Measurements from ENCODE around the gene BCL2L12. TPM values are rescaled to one million over a fixed set of nuclear protein-coding genes. Genes with fewer than 3 reads are reported as not detected.

Gene BCL2L12
- total RNA-seq, 1 experiment from 2014 or later, result 145 TPM

DNA sequence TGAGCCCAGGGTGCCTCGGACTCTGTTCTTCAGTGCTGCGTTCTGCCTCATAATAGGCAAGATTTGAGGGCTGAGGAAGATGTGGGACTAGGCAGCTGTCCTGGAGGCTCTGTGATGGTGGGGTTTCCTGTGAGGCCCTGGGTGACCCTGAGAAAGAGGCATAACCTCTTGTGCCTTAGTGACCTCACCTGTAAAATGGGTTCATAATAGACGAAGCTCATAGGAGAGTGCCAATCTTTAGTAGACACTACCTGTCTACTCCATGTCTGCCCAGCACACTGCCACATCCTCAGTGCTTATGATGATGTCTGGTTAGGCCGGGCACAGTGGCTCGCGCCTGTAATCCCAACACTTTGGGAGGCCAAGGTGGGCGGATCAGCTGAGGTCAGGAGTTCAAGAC is 49.2 kb upstream of the BCL2L12 start:
- no peak overlapping the region for H3K9ac ChIP-seq (ENCODE audit: extremely low read depth, insufficient read length, low read length)
- TF ChIP-seq CTCF (conservative IDR thresholded peaks at IDR 0.05), result no peak
- H4K5ac ChIP-seq (ENCODE audit: insufficient read length, low read depth, low read length), result no peak overlapping the region
- peaks cover 0 to 2% of the 10 kb centered on the region in 2 experiments; a peak in 1 of 4 replicates for H3K4me1 Mint-ChIP-seq
- no peaks in the 10 kb centered on the region for H3K9me3 ChIP-seq (ENCODE audit: control insufficient read depth, low read depth, low read length)
- H3K27ac Mint-ChIP-seq, result no peak overlapping the region
- H3K23me2 ChIP-seq (ENCODE audit: insufficient read length, low read depth, low read length, poor library complexity, severe bottlenecking), result no peaks in the 10 kb centered on the region
- no peak overlapping the region for H3K14ac ChIP-seq (ENCODE audit: insufficient read depth, low read length)
- H2BK12ac ChIP-seq (ENCODE audit: insufficient read length, low read depth, low read length), result no peak overlapping the region
- no peaks in the 10 kb centered on the region for H3K27me3 ChIP-seq (ENCODE audit: insufficient read depth, low read length)
- H3K4me3 Mint-ChIP-seq, result no peak overlapping the region
- no peak overlapping the region for H3K23ac ChIP-seq (ENCODE audit: insufficient read length, low read depth, low read length)
- H3K18ac ChIP-seq (ENCODE audit: insufficient read length, low read depth, low read length), result no peak overlapping the region
- DNase-seq, result no peak
- no peaks in the 10 kb centered on the region for H4K20me1 ChIP-seq (ENCODE audit: control insufficient read depth, insufficient read depth, insufficient read length)
- no peak overlapping the region for H3K4ac ChIP-seq (ENCODE audit: low read depth, low read length)
- no peaks in the 10 kb centered on the region for H3K4me1 ChIP-seq (ENCODE audit: insufficient read depth, low read length)
- peaks cover 52 to 76% (median 72%) of the 10 kb centered on the region in 3 experiments for H3K36me3 Mint-ChIP-seq (ENCODE audit: insufficient read depth in 1 of 3, low read depth in 3 of 3)
- no peak overlapping the region for H3K56ac ChIP-seq (ENCODE audit: insufficient read length, low read depth, low read length)
- no peak overlapping the region for H2AK5ac ChIP-seq (ENCODE audit: insufficient read length, low read length)
- no peak overlapping the region for H2BK20ac ChIP-seq (ENCODE audit: low read depth, low read length, poor library complexity, severe bottlenecking)
- no peak overlapping the region for H3T11ph ChIP-seq (ENCODE audit: low read length)
- H3K4me2 ChIP-seq (ENCODE audit: insufficient read depth, insufficient read length, low read length), result no peak overlapping the region
- H4K8ac ChIP-seq (replicated peaks; ENCODE audit: insufficient read length, low read depth, low read length), result no peak overlapping the region
- H2BK15ac ChIP-seq (ENCODE audit: low read depth, low read length), result no peak overlapping the region
- H2BK120ac ChIP-seq (ENCODE audit: low read depth, low read length, poor library complexity, severe bottlenecking), result no peak overlapping the region
- no peak overlapping the region for H4K91ac ChIP-seq (ENCODE audit: insufficient read length, low read depth, low read length)
- H3K79me1 ChIP-seq (ENCODE audit: insufficient read depth, low read depth, low read length, poor library complexity, severe bottlenecking), result no peaks in the 10 kb centered on the region
- no peaks in the 10 kb centered on the region; the same call in 1 of the 2 replicates for H3K79me2 ChIP-seq (ENCODE audit: insufficient read depth, low read length)
- no peaks in the 10 kb centered on the region for H3K9me3 Mint-ChIP-seq
- H2AFZ ChIP-seq (ENCODE audit: low read length), result no peak overlapping the region
- H3K27me3 Mint-ChIP-seq (ENCODE audit: low read depth), result no peaks in the 10 kb centered on the region; the same call in 1 of the 2 replicates
- no peak overlapping the region for H2BK5ac ChIP-seq (ENCODE audit: insufficient read length, low read length)
- no CpG with 5 or more reads among the region's 7 CpGs for WGBS (ENCODE audit: extremely low coverage, insufficient read length, low lambda C conversion rate)
- no peak overlapping the region for H3K27ac ChIP-seq (ENCODE audit: insufficient read length, low read depth, low read length)
